Activated CD4-positive, CD25-positive, alpha-beta regulatory T cell treated with anti-CD3 and anti-CD28 coated beads, Interleukin-2, amount 50 U/mL, for 72 hours (primary cell): Measurements from ENCODE around the gene CACNA1B.
"Not testable (repeated sequence)": the region's sequence is repeated elsewhere in the genome, so short reads cannot be mapped to it uniquely, and the experiment has no call there.

ENCODE experiments used
- DNase-seq: peaks from one replicate; pipeline ENCODE4 v3.0.0; 2021

The CACNA1B gene

DNA sequence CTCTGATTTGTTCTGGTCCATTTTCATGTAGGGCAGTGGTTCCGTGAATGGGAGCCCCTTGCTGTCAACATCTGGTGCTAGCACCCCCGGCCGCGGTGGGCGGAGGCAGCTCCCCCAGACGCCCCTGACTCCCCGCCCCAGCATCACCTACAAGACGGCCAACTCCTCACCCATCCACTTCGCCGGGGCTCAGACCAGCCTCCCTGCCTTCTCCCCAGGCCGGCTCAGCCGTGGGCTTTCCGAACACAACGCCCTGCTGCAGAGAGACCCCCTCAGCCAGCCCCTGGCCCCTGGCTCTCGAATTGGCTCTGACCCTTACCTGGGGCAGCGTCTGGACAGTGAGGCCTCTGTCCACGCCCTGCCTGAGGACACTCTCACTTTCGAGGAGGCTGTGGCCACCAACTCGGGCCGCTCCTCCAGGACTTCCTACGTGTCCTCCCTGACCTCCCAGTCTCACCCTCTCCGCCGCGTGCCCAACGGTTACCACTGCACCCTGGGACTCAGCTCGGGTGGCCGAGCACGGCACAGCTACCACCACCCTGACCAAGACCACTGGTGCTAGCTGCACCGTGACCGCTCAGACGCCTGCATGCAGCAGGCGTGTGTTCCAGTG is 244.0 kb downstream of the CACNA1B start:
- no peak for DNase-seq

GRCh38 chr9:138122201-138122600 is 244.6 kb downstream of the CACNA1B start:
- DNase-seq: no peak

GRCh38 chr9:138122676-138123075 is 245.1 kb downstream of the CACNA1B start:
- DNase-seq: no peak

DNA sequence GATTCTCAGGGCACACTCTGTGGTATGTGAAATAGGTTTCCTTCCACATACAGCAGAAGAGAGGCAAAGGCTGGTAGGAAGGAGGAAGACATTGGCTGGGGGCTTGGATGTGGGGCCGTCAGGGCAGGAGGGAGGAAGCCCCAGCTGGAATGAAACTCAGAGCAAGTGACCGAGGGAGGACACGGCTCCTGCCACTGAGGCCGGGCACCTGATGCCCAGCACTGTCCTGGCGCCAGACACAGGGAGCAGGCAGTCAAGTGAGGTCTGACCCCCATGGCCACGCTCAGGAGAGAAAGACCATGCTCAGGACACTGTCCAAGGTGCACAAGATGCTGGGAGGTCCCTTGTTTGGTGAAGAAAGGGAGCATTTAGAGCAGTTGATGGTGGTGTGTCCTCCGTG is 245.5 kb downstream of the CACNA1B start:
- DNase-seq: no peak

DNA sequence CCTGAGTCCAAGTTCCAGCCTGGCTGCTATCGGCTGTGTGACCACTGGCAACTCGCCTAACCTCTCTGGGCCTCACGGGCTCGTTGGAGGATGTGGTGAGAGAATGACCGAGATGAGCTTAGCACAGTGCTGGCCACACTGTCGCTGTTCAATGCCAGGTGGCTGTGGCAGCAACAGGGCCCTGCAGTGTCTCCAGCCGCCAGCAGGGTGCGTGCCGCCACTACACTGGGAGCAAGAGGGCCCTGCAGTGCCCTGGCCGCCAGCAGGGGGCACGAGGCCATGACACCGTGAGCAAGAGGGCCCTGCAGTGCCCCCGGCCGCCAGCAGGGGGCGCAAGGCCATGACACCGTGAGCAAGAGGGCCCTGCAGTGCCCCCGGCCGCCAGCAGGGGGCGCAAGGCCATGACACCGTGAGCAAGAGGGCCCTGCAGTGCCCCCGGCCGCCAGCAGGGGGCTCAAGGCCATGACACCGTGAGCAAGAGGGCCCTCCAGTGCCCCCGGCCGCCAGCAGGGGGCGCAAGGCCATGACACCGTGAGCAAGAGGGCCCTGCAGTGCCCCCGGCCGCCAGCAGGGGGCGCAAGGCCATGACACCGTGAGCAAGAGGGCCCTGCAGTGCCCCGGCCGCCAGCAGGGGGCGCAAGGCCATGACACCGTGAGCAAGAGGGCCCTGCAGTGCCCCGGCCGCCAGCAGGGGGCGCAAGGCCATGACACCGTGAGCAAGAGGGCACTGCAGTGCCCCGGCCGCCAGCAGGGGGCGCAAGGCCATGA is 248.7 kb downstream of the CACNA1B start:
- DNase-seq: peak; percentile 40

DNA sequence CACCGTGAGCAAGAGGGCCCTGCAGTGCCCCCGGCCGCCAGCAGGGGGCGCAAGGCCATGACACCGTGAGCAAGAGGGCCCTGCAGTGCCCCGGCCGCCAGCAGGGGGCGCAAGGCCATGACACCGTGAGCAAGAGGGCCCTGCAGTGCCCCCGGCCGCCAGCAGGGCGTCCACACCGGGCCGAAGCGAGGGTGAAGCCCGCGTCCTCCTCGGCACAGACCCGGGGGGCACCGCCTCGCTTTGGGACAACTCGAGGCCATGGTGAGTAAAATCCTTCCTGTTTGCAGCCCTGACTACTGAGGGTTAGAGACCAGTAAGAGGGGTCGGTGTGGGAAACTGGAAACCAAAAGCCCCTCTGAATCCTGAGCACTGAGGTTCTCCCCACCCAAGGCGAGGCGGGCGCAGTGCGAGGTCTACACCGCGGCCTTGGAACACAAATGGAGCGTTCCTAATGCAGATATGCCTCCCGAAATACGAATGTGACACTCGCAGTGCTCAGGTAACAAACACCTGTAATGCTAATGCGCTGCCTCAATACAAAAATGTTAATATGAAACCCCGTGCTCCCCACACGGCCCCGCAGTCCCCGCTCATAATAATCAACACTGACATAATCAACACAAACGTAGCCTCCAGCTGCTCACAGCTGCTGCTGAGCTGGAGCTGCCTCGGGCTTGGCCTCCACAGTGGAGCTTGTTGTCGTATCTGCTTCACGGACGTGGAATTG is 249.4 kb downstream of the CACNA1B start:
- not testable (repeated sequence) for DNase-seq

GRCh38 chr9:138128027-138128426 is 250.4 kb downstream of the CACNA1B start:
- not testable (repeated sequence) for DNase-seq

GRCh38 chr9:138129318-138129717 is 251.7 kb downstream of the CACNA1B start:
- DNase-seq: not testable (repeated sequence)

DNA sequence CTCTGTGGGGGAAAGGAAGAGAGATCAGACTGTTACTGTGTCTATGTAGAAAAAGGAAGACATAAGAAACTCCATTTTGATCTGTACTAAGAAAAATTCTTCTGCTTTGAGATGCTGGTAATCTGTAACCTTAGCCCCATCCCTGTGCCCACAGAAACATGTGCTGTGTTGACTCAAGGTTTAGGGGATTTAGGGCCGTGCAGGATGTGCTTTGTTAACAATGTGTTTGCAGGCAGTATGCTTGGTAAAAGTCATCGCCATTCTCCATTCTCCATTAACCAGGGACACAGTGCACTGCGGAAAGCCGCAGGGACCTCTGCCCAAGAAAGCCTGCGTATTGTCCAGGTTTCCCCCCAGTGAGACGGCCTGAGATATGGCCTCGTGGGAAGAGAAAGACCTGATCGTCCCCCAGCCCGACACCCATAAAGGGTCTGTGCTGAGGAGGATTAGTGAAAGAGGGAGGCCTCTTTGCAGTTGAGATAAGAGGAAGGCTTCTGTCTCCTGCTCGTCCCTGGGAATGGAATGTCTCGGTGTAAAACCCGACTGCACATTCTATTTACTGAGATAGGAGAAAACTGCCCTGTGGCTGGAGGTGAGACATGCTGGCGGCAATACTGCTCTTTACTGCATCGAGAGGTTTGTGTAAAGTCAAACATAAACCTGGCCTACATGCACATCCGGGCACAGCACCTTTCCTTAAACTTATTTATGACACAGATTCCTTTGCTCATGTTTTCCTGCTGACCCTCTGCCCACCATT is 255.5 kb downstream of the CACNA1B start:
- not testable (repeated sequence) for DNase-seq

GRCh38 chr9:138134581-138134980 is 257.0 kb downstream of the CACNA1B start:
- DNase-seq: not testable (repeated sequence)

- not testable (repeated sequence) for DNase-seq
These were observed 261.5 kb downstream of the CACNA1B start for GRCh38 chr9:138139096-138139495.

- not testable (repeated sequence) for DNase-seq
These were observed 263.4 kb downstream of the CACNA1B start for GRCh38 chr9:138140980-138141379.

- DNase-seq: not testable (repeated sequence)
These were observed 265.1 kb downstream of the CACNA1B start for GRCh38 chr9:138142528-138143244.

DNA sequence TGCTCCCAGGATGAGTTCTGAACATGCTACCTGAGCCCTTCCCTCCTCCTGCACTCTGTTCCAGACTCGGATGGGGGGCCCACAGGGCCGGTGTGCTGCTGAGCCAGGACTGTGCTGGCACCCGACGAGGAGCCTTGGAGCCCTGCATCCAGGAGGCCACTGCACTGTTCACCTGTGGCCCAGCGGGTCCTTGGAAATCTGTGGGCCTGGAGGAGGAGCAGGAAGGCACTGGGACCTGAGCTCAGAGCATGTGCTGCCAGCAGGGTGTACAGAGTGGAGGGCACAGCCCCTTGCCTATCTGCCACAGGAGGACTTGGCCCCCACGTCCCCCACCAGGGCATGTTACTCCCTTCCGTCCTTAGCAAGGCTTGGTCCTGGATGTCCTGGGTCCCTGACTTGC is 265.9 kb downstream of the CACNA1B start:
- DNase-seq: not testable (repeated sequence)

GRCh38 chr9:138147556-138147955 is 270.0 kb downstream of the CACNA1B start:
- DNase-seq: not testable (repeated sequence)

- peak; percentile 34 for DNase-seq
These were observed 272.4 kb downstream of the CACNA1B start for GRCh38 chr9:138149672-138150656.

- not testable (repeated sequence) for DNase-seq
These were observed 278.2 kb downstream of the CACNA1B start for GRCh38 chr9:138155788-138156187.

- DNase-seq: not testable (repeated sequence)
These were observed 289.2 kb downstream of the CACNA1B start for GRCh38 chr9:138166793-138167192.
